HG02588 (cell line): ENCODE results near the gene MAP2K5.

Source experiments
- ATAC-seq: cut with Tn5 transposase; IDR thresholded peaks from one replicate; pipeline ENCODE4 v1.9.1; 2021; ENCODE audit warnings: mild to moderate bottlenecking, moderate library complexity; ENCODE audit not compliant: unreplicated experiment

The MAP2K5 gene

GRCh38 chr15:67832897-67833709, 290.6 kb downstream of the MAP2K5 start:
- no peak for ATAC-seq

- ATAC-seq: no peak
These were observed 291.4 kb downstream of the MAP2K5 start for GRCh38 chr15:67833710-67834511.

- no peak for ATAC-seq
These were observed 292.2 kb downstream of the MAP2K5 start for GRCh38 chr15:67834581-67835296.

GRCh38 chr15:67835297-67836133, 293.0 kb downstream of the MAP2K5 start:
- ATAC-seq: no peak

- no peak for ATAC-seq
These were observed 293.6 kb downstream of the MAP2K5 start for GRCh38 chr15:67836134-67836455.

- no peak for ATAC-seq
These were observed 294.0 kb downstream of the MAP2K5 start for GRCh38 chr15:67836477-67836876.

- ATAC-seq: no peak
These were observed 294.5 kb downstream of the MAP2K5 start for GRCh38 chr15:67836955-67837354.

GRCh38 chr15:67838789-67839332, 296.4 kb downstream of the MAP2K5 start:
- no peak for ATAC-seq

GRCh38 chr15:67839499-67839928, 297.0 kb downstream of the MAP2K5 start:
- ATAC-seq: peak; percentile 12

GRCh38 chr15:67839929-67840748, 297.6 kb downstream of the MAP2K5 start, which contains the start of gene RNU6-1:
RNU6-1 (minus strand) TSS chr15:67840045.
- peak; percentile 79 for ATAC-seq

GRCh38 chr15:67840749-67841512, 298.4 kb downstream of the MAP2K5 start:
- ATAC-seq: no peak

GRCh38 chr15:67841513-67841762, 298.9 kb downstream of the MAP2K5 start:
- ATAC-seq: no peak

GRCh38 chr15:67843092-67843501, 300.6 kb downstream of the MAP2K5 start:
- no peak for ATAC-seq

GRCh38 chr15:67843571-67844387, 301.3 kb downstream of the MAP2K5 start:
- ATAC-seq: no peak

- no peak for ATAC-seq
These were observed 303.5 kb downstream of the MAP2K5 start for GRCh38 chr15:67845974-67846373.

GRCh38 chr15:67849538-67849937, 307.0 kb downstream of the MAP2K5 start:
- ATAC-seq: no peak

GRCh38 chr15:67850336-67850735, 307.8 kb downstream of the MAP2K5 start:
- no peak for ATAC-seq

GRCh38 chr15:67850994-67851571, 308.6 kb downstream of the MAP2K5 start:
- no peak for ATAC-seq
